GM18858 (cell line): Measurements from ENCODE around the gene MTARC2.

Experiments
- ATAC-seq: cut with Tn5 transposase; IDR thresholded peaks from one replicate; pipeline ENCODE4 v1.9.1; 2021; ENCODE audit not compliant: unreplicated experiment

The MTARC2 gene

GRCh38 chr1:220825819-220826551 lies 77.9 kb downstream of the MTARC2 start:
- no peak for ATAC-seq

- ATAC-seq = no peak
Measured at GRCh38 chr1:220826729-220827128, 78.6 kb downstream of the MTARC2 start.

GRCh38 chr1:220827445-220828178 lies 79.5 kb downstream of the MTARC2 start:
- ATAC-seq = no peak

- no peak for ATAC-seq
Measured at GRCh38 chr1:220828179-220828490, 80.0 kb downstream of the MTARC2 start.

- ATAC-seq = no peak
Measured at GRCh38 chr1:220828950-220829586, 80.9 kb downstream of the MTARC2 start.

GRCh38 chr1:220833436-220833835 lies 85.3 kb downstream of the MTARC2 start:
- ATAC-seq = no peak
